ENCODE data around the gene FLNB.
"Not testable (repeated sequence)": the region's sequence is repeated elsewhere in the genome, so short reads cannot be mapped to it uniquely, and the experiment has no call there.

FLNB gene

GRCh38 chr3:58052373-58053273 lies 44.4 kb downstream of the FLNB start:
- DNase-seq (ENCODE audit: low read depth) = no peak

GRCh38 chr3:58054652-58055051 lies 46.4 kb downstream of the FLNB start:
- DNase-seq (ENCODE audit: low read depth) = no peak

GRCh38 chr3:58055314-58055713 lies 47.1 kb downstream of the FLNB start:
- no peak for DNase-seq (ENCODE audit: low read depth)

- not testable (repeated sequence) for DNase-seq (ENCODE audit: low read depth)
Measured at GRCh38 chr3:58055891-58056290, 47.7 kb downstream of the FLNB start.

- no peak for DNase-seq (ENCODE audit: low read depth)
Measured at GRCh38 chr3:58058361-58059263, 50.4 kb downstream of the FLNB start.

GRCh38 chr3:58059349-58060321 lies 51.4 kb downstream of the FLNB start:
- DNase-seq (ENCODE audit: low read depth) = no peak

- no peak for DNase-seq (ENCODE audit: low read depth)
Measured at GRCh38 chr3:58062472-58062871, 54.2 kb downstream of the FLNB start.

- no peak for DNase-seq (ENCODE audit: low read depth)
Measured at GRCh38 chr3:58063022-58063815, 55.0 kb downstream of the FLNB start.

GRCh38 chr3:58064923-58065638 lies 56.9 kb downstream of the FLNB start:
- DNase-seq (ENCODE audit: low read depth) = no peak

GRCh38 chr3:58065700-58066167 lies 57.5 kb downstream of the FLNB start:
- DNase-seq (ENCODE audit: low read depth) = no peak

GRCh38 chr3:58066842-58067241 lies 58.6 kb downstream of the FLNB start:
- DNase-seq (ENCODE audit: low read depth) = no peak

- DNase-seq (ENCODE audit: low read depth) = no peak
Measured at GRCh38 chr3:58068122-58068809, 60.0 kb downstream of the FLNB start.

- DNase-seq (ENCODE audit: low read depth) = no peak
Measured at GRCh38 chr3:58071480-58071971, 63.3 kb downstream of the FLNB start.

- no peak for DNase-seq (ENCODE audit: low read depth)
Measured at GRCh38 chr3:58072052-58072762, 64.0 kb downstream of the FLNB start.

- no peak for DNase-seq (ENCODE audit: low read depth)
Measured at GRCh38 chr3:58072763-58073130, 64.5 kb downstream of the FLNB start.

- DNase-seq (ENCODE audit: low read depth) = no peak
Measured at GRCh38 chr3:58073301-58074108, 65.3 kb downstream of the FLNB start.

- DNase-seq (ENCODE audit: low read depth) = no peak
Measured at GRCh38 chr3:58074116-58074715, 66.0 kb downstream of the FLNB start.

Data from T-helper 22 cell (primary cell).